Measurements from ENCODE around the gene ZNF771. TPM values are rescaled to one million over a fixed set of nuclear protein-coding genes. Genes with fewer than 3 reads are reported as not detected.
A peak's percentile ranks its signal among the peaks of the same experiment; 100 is the strongest.

ZNF771 gene
- total RNA-seq, 1 donor = 12.6 TPM

GRCh38 chr16:30375864-30376263, 31.5 kb upstream of the ZNF771 start:
- TF ChIP-seq, protein P1, sequence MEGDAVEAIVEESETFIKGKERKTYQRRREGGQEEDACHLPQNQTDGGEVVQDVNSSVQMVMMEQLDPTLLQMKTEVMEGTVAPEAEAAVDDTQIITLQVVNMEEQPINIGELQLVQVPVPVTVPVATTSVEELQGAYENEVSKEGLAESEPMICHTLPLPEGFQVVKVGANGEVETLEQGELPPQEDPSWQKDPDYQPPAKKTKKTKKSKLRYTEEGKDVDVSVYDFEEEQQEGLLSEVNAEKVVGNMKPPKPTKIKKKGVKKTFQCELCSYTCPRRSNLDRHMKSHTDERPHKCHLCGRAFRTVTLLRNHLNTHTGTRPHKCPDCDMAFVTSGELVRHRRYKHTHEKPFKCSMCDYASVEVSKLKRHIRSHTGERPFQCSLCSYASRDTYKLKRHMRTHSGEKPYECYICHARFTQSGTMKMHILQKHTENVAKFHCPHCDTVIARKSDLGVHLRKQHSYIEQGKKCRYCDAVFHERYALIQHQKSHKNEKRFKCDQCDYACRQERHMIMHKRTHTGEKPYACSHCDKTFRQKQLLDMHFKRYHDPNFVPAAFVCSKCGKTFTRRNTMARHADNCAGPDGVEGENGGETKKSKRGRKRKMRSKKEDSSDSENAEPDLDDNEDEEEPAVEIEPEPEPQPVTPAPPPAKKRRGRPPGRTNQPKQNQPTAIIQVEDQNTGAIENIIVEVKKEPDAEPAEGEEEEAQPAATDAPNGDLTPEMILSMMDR (IDR thresholded peaks at IDR 0.05; ENCODE audit: insufficient read depth, low read length) = no peak
- no peak overlapping the region for H3K4me3 ChIP-seq (ENCODE audit: low read depth, low read length)
- no peak for DNase-seq (ENCODE audit: low read depth)

- no peak overlapping the region for H3K4me3 ChIP-seq (ENCODE audit: low read depth, low read length)
- TF ChIP-seq, protein P1 (IDR thresholded peaks at IDR 0.05; ENCODE audit: insufficient read depth, low read length) = no peak
- DNase-seq (ENCODE audit: low read depth) = no peak
Measured at GRCh38 chr16:30376461-30376902, 30.9 kb upstream of the ZNF771 start.

- TF ChIP-seq, protein P1 (IDR thresholded peaks at IDR 0.05; ENCODE audit: insufficient read depth, low read length) = no peak
- H3K4me3 ChIP-seq (ENCODE audit: low read depth, low read length) = peak overlapping the region; percentile 44
- no peak for DNase-seq (ENCODE audit: low read depth)
Measured at GRCh38 chr16:30377050-30377811, 30.2 kb upstream of the ZNF771 start.

- DNase-seq (ENCODE audit: low read depth) = peak; percentile 88
- TF ChIP-seq, protein P1 (IDR thresholded peaks at IDR 0.05; ENCODE audit: insufficient read depth, low read length) = no peak
- H3K4me3 ChIP-seq (ENCODE audit: low read depth, low read length) = peak overlapping the region; percentile 63
Measured at GRCh38 chr16:30377812-30378235, 29.6 kb upstream of the ZNF771 start.

DNA sequence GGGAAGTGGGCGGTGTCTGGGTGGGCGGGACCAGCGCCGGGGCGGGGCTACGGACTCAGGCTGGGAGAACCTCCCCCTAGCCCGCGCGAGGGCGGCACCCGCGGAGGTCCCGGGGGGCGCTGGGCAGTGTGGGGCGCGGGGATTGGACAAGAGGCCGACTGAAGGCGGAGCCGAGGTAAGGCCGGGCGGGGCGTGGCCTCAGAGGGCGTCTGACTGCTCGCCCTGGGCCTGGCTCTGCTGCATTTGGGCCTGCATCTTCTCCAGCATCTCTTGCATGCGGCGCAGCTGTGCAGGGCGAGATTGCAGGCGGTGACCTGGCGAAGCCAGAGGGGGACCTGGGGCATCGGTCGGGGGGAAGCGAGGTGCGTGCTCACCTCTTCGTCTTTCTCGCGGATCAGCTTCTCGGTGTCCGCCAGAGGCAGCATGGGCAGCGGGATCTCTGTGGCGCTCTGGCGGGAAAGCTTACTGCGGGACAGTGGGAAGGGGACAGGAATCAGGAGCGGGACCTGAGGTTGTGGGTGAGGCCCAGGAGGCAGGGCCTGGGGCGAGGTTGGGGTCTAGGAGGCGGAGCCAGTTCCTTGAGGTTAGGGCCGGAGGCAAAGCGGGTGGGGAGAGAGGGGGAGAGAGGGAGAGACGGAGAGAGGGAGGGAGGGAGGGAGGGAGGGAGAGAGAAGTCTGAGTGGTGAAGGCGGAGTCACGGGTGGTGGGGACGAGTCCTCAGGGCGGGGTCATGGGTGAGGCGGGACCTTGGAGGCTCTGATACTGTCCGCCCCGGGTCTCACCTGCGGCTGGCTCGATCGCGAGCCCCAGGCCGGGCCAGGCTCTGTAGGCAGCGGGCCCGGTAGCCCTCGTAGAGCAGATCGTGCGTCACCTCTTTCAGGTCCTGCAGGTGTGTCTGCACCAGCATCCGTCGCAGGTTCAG, 28.9 kb upstream of the ZNF771 start:
- TF ChIP-seq, protein P1 (IDR thresholded peaks at IDR 0.05; ENCODE audit: insufficient read depth, low read length) = peak; percentile 37
- peak overlapping the region; percentile 83 for H3K4me3 ChIP-seq (ENCODE audit: low read depth, low read length)
- DNase-seq (ENCODE audit: low read depth) = peak; percentile 95

GRCh38 chr16:30379158-30379783, 28.1 kb upstream of the ZNF771 start:
- TF ChIP-seq, protein P1 (IDR thresholded peaks at IDR 0.05; ENCODE audit: insufficient read depth, low read length) = no peak
- no peak for DNase-seq (ENCODE audit: low read depth)
- H3K4me3 ChIP-seq (ENCODE audit: low read depth, low read length) = peak overlapping the region; percentile 83

Data from fibroblast of the aortic adventitia (primary cell).